Liver (tissue), 3 donors: ENCODE results near the gene LRRC7.

Source experiments
- CTCF ChIP-seq: fragments of 150-350 bp; IDR thresholded peaks from 2 replicates; pipeline ENCODE4 v1.5.1; 2017; ENCODE audit warnings: improper control_type of control experiment, low read depth, low read length; ENCODE audit not compliant: missing input control
- EGR1 ChIP-seq, 2 donors: IDR thresholded peaks; 2 replicates each; pipeline ENCODE4 v1.6.1; 2016 to 2018; ENCODE audit warnings: antibody characterized with exemption in 2 of 2, low read depth in 2 of 2
- FOXA1 ChIP-seq: IDR thresholded peaks from 2 replicates; pipeline ENCODE4 v1.6.1; 2016; ENCODE audit warnings: antibody characterized with exemption
- SP1 ChIP-seq: IDR thresholded peaks from 2 replicates; pipeline ENCODE4 v1.6.1; 2018; ENCODE audit warnings: antibody characterized with exemption, mild to moderate bottlenecking
- TAF1 ChIP-seq: conservative IDR thresholded peaks from 2 replicates; pipeline ENCODE4 v1.6.1; 2016; ENCODE audit warnings: antibody characterized with exemption, mild to moderate bottlenecking
- YY1 ChIP-seq: IDR thresholded peaks from 2 replicates; pipeline ENCODE4 v1.6.1; 2016; ENCODE audit warnings: antibody characterized with exemption, mild to moderate bottlenecking
- TF ChIP-seq, protein P1 (sequence below): IDR thresholded peaks from 2 replicates; pipeline ENCODE4 v1.6.1; 2016; ENCODE audit warnings: antibody characterized with exemption
- donor health status: healthy.
- donor health status: healthy.

- TF ChIP-seq YY1: no peak
- TF ChIP-seq SP1: no peak
- no peak for TF ChIP-seq CTCF
- TF ChIP-seq, protein P1, sequence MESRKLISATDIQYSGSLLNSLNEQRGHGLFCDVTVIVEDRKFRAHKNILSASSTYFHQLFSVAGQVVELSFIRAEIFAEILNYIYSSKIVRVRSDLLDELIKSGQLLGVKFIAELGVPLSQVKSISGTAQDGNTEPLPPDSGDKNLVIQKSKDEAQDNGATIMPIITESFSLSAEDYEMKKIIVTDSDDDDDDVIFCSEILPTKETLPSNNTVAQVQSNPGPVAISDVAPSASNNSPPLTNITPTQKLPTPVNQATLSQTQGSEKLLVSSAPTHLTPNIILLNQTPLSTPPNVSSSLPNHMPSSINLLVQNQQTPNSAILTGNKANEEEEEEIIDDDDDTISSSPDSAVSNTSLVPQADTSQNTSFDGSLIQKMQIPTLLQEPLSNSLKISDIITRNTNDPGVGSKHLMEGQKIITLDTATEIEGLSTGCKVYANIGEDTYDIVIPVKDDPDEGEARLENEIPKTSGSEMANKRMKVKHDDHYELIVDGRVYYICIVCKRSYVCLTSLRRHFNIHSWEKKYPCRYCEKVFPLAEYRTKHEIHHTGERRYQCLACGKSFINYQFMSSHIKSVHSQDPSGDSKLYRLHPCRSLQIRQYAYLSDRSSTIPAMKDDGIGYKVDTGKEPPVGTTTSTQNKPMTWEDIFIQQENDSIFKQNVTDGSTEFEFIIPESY: no peak
- TF ChIP-seq FOXA1: no peak
- no peak for TF ChIP-seq TAF1
- TF ChIP-seq EGR1 (IDR thresholded peaks at IDR 0.05; ENCODE audit: low read depth in 2 of 2): no peak
These were observed 420.2 kb downstream of the LRRC7 start for GRCh38 chr1:69987881-69988280.
